NCI-H1048 (cell line): Measurements from ENCODE around the gene CHST5.
"Not testable (repeated sequence)": the region's sequence is repeated elsewhere in the genome, so short reads cannot be mapped to it uniquely, and the experiment has no call there.

Experiments
- DNase-seq: peaks from one replicate; lab custom pipeline; 2025; lab: John Stamatoyannopoulos, UW

CHST5 gene

GRCh38 chr16:75550211-75550662, 14.3 kb upstream of the CHST5 start:
- no peak for DNase-seq

- not testable (repeated sequence) for DNase-seq
Observed at GRCh38 chr16:75548456-75548855, 12.5 kb upstream of the CHST5 start.

GRCh38 chr16:75546293-75546692, 10.4 kb upstream of the CHST5 start:
- DNase-seq: no peak

GRCh38 chr16:75545879-75546278, 10.0 kb upstream of the CHST5 start:
- not testable (repeated sequence) for DNase-seq

- not testable (repeated sequence) for DNase-seq
Observed at GRCh38 chr16:75542462-75542861, 6.6 kb upstream of the CHST5 start.

- no peak for DNase-seq
Observed at GRCh38 chr16:75541236-75541635, 5.3 kb upstream of the CHST5 start.

- DNase-seq: not testable (repeated sequence)
Observed at GRCh38 chr16:75538882-75539565, 3.1 kb upstream of the CHST5 start.

- no peak for DNase-seq
Observed at GRCh38 chr16:75537776-75538175, 1.9 kb upstream of the CHST5 start.

- no peak for DNase-seq
Observed at GRCh38 chr16:75535211-75535843, 581 bp downstream of the CHST5 start.

GRCh38 chr16:75534560-75535205, 1.2 kb downstream of the CHST5 start:
- no peak for DNase-seq

- DNase-seq: no peak
Observed at GRCh38 chr16:75532791-75533190, 3.1 kb downstream of the CHST5 start.

- DNase-seq: no peak
Observed at GRCh38 chr16:75532142-75532765, 3.7 kb downstream of the CHST5 start.

- no peak for DNase-seq
Observed at GRCh38 chr16:75529959-75530358, 5.9 kb downstream of the CHST5 start.

- no peak for DNase-seq
Observed at GRCh38 chr16:75529056-75529905, 6.6 kb downstream of the CHST5 start.

GRCh38 chr16:75527825-75528299, 8.0 kb downstream of the CHST5 start:
- DNase-seq: no peak

- no peak for DNase-seq
Observed at GRCh38 chr16:75526032-75526790, 9.7 kb downstream of the CHST5 start.

- no peak for DNase-seq
Observed at GRCh38 chr16:75519175-75519574, 16.7 kb downstream of the CHST5 start.

- not testable (repeated sequence) for DNase-seq
Observed at GRCh38 chr16:75516189-75516966, 19.5 kb downstream of the CHST5 start.

GRCh38 chr16:75514296-75514695, 21.6 kb downstream of the CHST5 start:
- DNase-seq: no peak

- DNase-seq: no peak
Observed at GRCh38 chr16:75506574-75506973, 29.3 kb downstream of the CHST5 start.
